Measurements from ENCODE around the gene ANAPC15. TPM values are rescaled to one million over a fixed set of nuclear protein-coding genes. Genes with fewer than 3 reads are reported as not detected.

ANAPC15 gene
- total and polyA plus RNA-seq, 2 of the 4 experiments (the other 2 are of a cell fraction): 66.3 to 84.2 TPM

- no peak for TF ChIP-seq RCOR1 (IDR thresholded peaks at IDR 0.05; ENCODE audit: insufficient replicate concordance, low read length)
Observed at GRCh38 chr11:72160319-72160718, 47.8 kb upstream of the ANAPC15 start (continued).

GRCh38 chr11:72157131-72157530 lies 44.6 kb upstream of the ANAPC15 start:
- POLR2A ChIA-PET (ENCODE audit: unreplicated experiment): no interaction called here
- Histone ChIP-seq H3K79me1 (ENCODE audit: low read depth in 1 of 2, low read length in 2 of 2) (no peaks in the 10 kb centered on the region), H4K91ac (ENCODE audit: insufficient read depth, low read depth, low read length) (no peak overlapping the region), H3K9me3 (ENCODE audit: control insufficient read depth, insufficient read depth, low read length) (no peaks in the 10 kb centered on the region), H3K56ac (ENCODE audit: extremely low read depth, insufficient read depth, low read length) (no peak overlapping the region), H3K4me2 (ENCODE audit: low read depth, low read length) (no peak overlapping the region), H3K18ac (ENCODE audit: low read depth, low read length) (no peak overlapping the region), H4K8ac (ENCODE audit: low read depth in 2 of 2, low read length in 2 of 2) (no peak overlapping the region), H2AK5ac (ENCODE audit: low read depth, low read length) (no peak overlapping the region), H2AK9ac (replicated peaks; ENCODE audit: low read depth, low read length, poor library complexity) (no peak overlapping the region), H2BK120ac (ENCODE audit: low read depth, low read length) (no peak overlapping the region), H2BK5ac (ENCODE audit: low read depth, low read length, poor library complexity, severe bottlenecking) (no peak overlapping the region), H3K14ac (replicated peaks; ENCODE audit: low read depth, low read length) (no peak overlapping the region), H2AFZ (replicated peaks; ENCODE audit: low read length, poor library complexity) (no peak overlapping the region), H2BK15ac (ENCODE audit: low read depth, low read length) (no peak overlapping the region), H3K27ac (ENCODE audit: insufficient read depth, low read length) (no peak overlapping the region), H3K36me3 (ENCODE audit: control insufficient read depth, insufficient read depth, low read length) (no peaks in the 10 kb centered on the region), H3K27me3 (ENCODE audit: control insufficient read depth, insufficient read depth, low read length) (peaks cover 18% of the 10 kb centered on the region), H4K20me1 (ENCODE audit: insufficient read depth, low read length) (no peaks in the 10 kb centered on the region), H4K5ac (ENCODE audit: low read depth, low read length) (no peak overlapping the region), H3K4me3 (ENCODE audit: insufficient read depth, low read depth, low read length) (no peak overlapping the region), H3K9me1 (ENCODE audit: insufficient read depth, low read length) (no peaks in the 10 kb centered on the region), H2BK20ac (ENCODE audit: low read depth, low read length) (no peak overlapping the region), H3K23ac (ENCODE audit: low read depth, low read length) (no peak overlapping the region), H3K9ac (ENCODE audit: low read depth, low read length) (no peak overlapping the region), H3K4me1 (ENCODE audit: control insufficient read depth, insufficient read depth, low read length) (peaks cover 2% of the 10 kb centered on the region), H3K4ac (ENCODE audit: low read depth, low read length) (no peak overlapping the region)
- in situ Hi-C loops (cut with MboI; ENCODE audit: low sequenced_read_pairs): no loop called here
- intact Hi-C loops (cut with micrococcal nuclease): no loop called here
- ATAC-seq (ENCODE audit: low read depth) (no peak), DNase-seq (no peak)
- CTCF ChIA-PET: interaction anchor here (1.2 kb wide), 1 partner anchor 12 kb away, joined by 3 read pairs; no protein-coding TSS in a partner anchor
- dilution Hi-C loops (cut with HindIII; ENCODE audit: low sequenced_read_pairs, unreplicated experiment): no loop called here
- BruUV-seq (replicated peaks): no TSS peak
- WGBS, 2 experiments (ENCODE audit: extremely low coverage in 2 of 2, insufficient read length in 1 of 2): no CpG with 5 or more reads among the region's 4 CpGs
- TF ChIP-seq NFE2L2 (IDR thresholded peaks at IDR 0.05; ENCODE audit: low read depth, low read length): no peak
- TF ChIP-seq USF2 (IDR thresholded peaks at IDR 0.05; ENCODE audit: low read depth, low read length): no peak
- no peak for TF ChIP-seq CEBPB (IDR thresholded peaks at IDR 0.05; ENCODE audit: low read depth, low read length)
- no peak for TF ChIP-seq MXI1 (IDR thresholded peaks at IDR 0.05; ENCODE audit: borderline replicate concordance, low read depth, low read length)
- no peak for TF ChIP-seq SMC3 (IDR thresholded peaks at IDR 0.05; ENCODE audit: low read depth, low read length)
- TF ChIP-seq RAD21 (IDR thresholded peaks at IDR 0.05; ENCODE audit: low read length): no peak
- no peak for TF ChIP-seq BHLHE40 (IDR thresholded peaks at IDR 0.05; ENCODE audit: low read depth, low read length)
- no peak for TF ChIP-seq CHD1 (IDR thresholded peaks at IDR 0.05; ENCODE audit: low read depth, low read length)
- TF ChIP-seq RFX5 (IDR thresholded peaks at IDR 0.05; ENCODE audit: low read depth, low read length): no peak
- TF ChIP-seq CTCF (conservative IDR thresholded peaks at IDR 0.05; ENCODE audit: low read depth, low read length): no peak
- no peak for TF ChIP-seq MAZ (IDR thresholded peaks at IDR 0.05; ENCODE audit: borderline replicate concordance, low read depth, low read length)
- no peak for TF ChIP-seq ELK1 (IDR thresholded peaks at IDR 0.05; ENCODE audit: borderline replicate concordance, low read depth, low read length)
- no peak for TF ChIP-seq POLR2A (IDR thresholded peaks at IDR 0.05; ENCODE audit: low read depth, low read length)
- TF ChIP-seq FOS (IDR thresholded peaks at IDR 0.05; ENCODE audit: low read depth, low read length): no peak
- TF ChIP-seq MAFK (IDR thresholded peaks at IDR 0.05; ENCODE audit: low read depth, low read length): no peak
